Superior temporal gyrus (tissue), 1 donor: ENCODE data around the gene MAML3.

Experiments used
- DNase-seq: peaks from one replicate; pipeline ENCODE4 v3.0.0-alpha.2; 2016; ENCODE audit errors: extremely low spot score

The MAML3 gene

GRCh38 chr4:140126261-140126660 lies 27.7 kb downstream of the MAML3 start:
- no peak for DNase-seq

GRCh38 chr4:140125374-140125773 lies 28.6 kb downstream of the MAML3 start:
- no peak for DNase-seq

GRCh38 chr4:140123666-140124377 lies 30.2 kb downstream of the MAML3 start:
- no peak for DNase-seq

DNA sequence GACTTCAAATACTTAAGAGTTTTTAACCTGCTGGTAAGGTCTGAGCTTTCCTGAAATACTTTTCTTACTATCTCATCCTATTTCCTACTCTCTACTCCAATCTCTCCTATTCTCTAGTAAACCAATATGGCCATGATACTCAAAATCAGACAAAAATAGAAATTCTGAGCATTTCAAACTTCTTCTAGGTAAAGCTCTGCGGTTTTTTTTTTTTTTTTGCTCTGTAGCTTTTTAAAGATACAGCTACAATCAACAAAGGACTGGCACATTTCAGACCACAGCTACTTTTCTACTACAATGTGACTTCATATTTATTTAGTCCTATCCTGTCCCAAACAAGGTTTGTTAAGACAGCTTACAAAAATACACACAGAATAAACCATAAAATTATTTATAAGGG lies 31.1 kb downstream of the MAML3 start:
- DNase-seq: no peak

GRCh38 chr4:140121646-140122045 lies 32.3 kb downstream of the MAML3 start:
- DNase-seq: no peak

DNA sequence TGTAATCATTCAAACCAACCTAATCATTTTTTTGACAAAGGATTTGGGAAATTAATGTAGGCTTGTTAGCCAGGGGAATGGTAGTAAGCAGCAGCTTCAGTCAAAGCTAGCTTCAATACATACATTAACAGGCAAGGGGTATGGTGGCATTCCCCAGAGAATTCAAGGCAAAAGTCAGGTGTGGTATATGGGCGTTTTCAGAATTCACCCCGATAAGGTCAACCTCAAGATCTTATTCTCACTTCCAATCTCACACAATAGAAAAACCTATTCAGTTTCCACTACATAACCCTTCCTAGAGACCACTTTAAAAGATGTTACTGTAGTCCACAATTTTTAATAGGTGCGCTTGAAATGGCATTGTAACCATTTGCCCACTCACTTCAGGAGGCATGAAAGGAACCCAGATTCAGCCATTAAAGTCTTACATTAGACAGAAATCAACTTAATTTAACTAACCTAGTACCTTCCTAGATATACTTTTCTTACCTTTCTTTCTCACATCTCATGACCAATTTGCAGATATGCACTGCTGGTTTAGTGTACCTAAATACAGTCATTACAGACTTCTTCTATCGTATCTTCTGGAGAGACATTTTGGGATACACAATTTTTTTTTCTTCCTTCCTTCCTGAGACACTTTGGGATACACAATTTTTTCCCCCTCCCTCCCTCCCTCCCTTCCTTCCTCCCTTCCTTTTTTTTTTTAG lies 34.9 kb downstream of the MAML3 start:
- DNase-seq: no peak

- no peak for DNase-seq
These were observed 36.0 kb downstream of the MAML3 start for GRCh38 chr4:140117947-140118346.

DNA sequence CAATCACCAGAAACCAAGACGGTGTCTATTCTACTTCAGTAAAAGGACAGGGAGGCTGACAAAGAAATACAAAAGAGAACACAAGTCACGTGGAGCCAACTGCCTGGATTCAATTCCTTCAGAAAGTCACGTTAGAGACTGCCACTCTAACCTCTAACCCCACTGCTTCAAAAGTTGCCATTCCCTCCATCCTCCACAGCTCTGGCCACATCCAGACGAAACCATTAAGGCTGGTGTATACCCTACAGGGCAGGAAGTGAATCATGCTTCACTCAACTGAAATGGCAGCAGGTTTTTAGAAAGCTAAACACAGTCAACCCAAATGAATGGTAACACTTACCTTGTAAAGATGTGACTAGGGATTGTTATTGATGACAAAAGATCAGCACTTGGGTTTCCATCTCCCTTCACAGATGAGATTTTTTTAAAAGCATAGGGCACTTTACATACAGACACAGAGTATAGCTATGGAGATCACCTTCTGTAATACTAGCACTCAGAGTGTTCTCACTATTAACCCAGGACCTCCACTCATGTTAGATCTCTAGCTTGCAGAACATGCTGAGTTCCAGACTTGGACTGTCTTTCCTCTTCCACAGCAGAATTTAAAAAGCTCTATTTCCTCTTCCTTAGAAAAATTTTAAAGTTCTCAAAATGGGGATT lies 37.4 kb downstream of the MAML3 start:
- DNase-seq: no peak

- DNase-seq: no peak
These were observed 38.8 kb downstream of the MAML3 start for GRCh38 chr4:140115140-140115539.

GRCh38 chr4:140113653-140114052 lies 40.3 kb downstream of the MAML3 start:
- DNase-seq: no peak

DNA sequence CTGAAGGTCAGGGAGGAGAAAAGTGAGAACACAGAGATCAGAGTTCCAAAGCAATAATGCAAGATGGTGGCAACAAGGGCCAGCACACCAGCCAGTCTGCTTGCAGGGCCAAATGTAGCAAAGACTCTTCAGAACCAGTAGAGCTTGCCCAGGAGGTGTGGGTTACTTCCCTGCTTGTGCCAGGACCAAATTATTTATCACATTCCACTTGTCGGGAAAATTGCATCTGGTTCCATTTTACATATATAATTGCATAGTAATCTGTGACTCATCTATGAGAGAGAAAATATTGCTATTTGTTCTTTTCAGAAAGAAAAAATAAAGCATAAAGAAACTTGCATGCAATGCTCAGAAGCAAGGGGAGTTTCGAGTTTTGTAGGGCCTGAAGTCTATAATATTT lies 41.4 kb downstream of the MAML3 start:
- DNase-seq: no peak

DNA sequence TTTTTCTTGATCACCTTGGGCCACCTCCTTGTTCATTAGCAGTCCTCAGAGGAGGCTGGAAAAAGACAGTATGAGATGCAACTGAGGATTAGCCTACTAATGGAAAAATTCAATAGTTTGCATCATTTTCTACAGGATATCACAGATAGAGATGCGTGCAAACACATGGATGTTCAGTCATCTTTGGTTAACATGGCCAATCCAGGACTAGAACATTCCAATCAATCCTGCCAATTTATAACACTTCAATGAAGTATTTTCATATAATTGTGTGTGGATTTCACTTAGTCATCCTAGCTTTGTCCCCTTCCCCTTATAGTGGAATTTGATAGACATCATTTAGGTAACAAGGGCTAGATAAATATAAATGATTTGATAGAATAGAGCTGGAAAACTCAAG lies 42.7 kb downstream of the MAML3 start:
- no peak for DNase-seq

GRCh38 chr4:140110542-140111215 lies 43.3 kb downstream of the MAML3 start:
- no peak for DNase-seq

DNA sequence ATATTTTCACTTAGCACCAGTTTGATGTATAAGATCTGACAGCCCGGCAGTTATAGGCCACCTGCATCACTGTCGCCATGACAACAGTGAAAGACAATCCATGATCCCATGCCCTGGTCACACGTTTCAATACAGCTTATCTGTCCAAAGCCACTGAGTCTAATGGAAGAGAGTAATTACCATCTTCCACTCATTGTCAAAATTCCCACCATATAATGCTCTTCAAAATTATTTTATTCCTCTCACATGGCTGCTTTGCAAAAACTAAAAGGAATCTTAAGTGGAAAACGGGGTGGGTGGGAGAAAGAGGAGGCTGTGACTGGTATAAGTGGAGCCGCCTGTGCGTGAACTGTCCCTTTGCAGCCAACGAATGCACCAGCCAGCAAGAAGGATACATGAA lies 44.2 kb downstream of the MAML3 start:
- no peak for DNase-seq

- no peak for DNase-seq
These were observed 44.7 kb downstream of the MAML3 start for GRCh38 chr4:140109292-140109691.

- DNase-seq: no peak
These were observed 45.2 kb downstream of the MAML3 start for GRCh38 chr4:140108713-140109230.

DNA sequence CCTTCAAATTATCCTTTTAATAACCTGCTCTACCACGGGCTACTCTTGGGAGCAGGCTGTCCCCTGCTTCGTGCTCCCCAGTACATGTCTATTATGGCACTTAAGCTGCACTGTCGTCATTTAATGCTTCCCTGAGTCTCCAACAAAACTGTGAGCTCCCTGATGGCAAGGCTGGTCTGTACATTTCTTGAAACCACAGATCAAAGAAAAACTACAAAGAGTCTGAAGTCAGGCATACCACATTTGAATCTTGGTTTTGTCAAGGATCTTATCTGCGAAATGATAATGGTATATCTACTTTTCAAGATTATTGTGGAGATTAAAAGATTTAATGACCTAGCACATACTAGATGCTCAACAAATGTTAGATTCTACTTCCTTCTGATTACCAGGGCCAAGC lies 45.7 kb downstream of the MAML3 start:
- no peak for DNase-seq

DNA sequence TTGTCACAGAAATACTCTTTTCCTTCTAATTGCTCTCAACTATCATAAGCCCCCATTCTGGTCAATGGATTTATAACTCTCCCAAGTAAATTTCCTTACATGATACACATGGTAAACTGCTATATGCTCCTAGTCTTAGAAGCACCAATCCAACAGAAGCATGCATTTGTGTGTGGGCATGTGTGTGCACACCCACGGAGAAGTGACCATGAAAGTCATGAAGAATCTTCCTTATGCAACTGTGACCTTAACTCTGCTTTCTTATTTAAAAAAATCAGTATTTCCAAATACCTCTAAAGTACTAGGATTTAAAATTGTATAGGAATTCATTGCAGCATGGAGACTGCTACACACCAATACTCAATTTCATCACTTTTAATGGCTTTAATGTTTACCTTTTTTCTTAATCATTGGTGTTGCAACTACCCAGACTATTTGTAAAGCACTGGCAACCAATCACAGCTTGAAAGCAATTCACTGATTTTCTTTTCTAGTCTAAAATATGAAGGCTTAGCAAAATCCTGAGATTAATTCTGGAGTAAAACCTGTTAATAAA lies 47.6 kb downstream of the MAML3 start:
- no peak for DNase-seq

- DNase-seq: no peak
These were observed 48.5 kb downstream of the MAML3 start for GRCh38 chr4:140105436-140105835.

DNA sequence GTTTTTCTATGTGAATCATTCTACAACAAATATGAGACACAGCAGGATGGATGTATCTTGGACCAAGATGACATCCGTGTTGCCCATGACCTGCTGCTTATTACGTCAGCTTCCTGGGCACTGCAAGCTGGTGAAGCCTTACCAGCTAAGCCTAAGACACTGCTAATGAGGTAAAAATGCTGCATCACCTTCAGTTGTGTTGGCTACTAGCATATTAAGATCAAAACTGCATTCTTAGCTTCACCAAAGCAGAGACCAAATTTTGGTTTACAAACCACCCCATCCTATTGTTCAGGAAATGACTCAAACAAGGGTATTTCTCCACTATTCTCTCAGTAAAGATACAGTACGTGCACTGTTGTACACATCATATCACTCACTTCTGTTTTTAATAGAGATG lies 50.3 kb downstream of the MAML3 start:
- DNase-seq: no peak

DNA sequence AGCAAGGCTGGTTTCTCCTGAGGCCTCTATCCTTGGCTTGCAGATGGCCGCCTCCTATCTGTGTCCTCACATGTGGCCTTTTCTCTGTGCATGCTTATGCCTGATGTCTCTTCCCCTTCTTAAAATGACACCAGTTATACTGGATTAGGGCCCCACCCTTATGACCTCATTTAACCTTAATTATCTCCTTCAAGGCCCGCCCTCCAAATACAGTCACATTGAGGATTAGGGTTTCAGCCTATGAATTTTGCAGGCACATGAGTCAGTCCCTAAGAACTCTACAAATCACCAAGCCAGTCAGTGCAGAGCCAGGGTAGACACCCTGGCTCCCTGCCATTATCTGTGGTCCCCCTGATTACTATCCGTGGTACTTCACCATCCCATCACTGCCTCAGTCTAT lies 51.6 kb downstream of the MAML3 start:
- DNase-seq: no peak

- no peak for DNase-seq
These were observed 53.2 kb downstream of the MAML3 start for GRCh38 chr4:140100771-140101170.
